Activated naive CD8-positive, alpha-beta T cell treated with anti-CD3 and anti-CD28 coated beads for 36 hours (primary cell): Measurements from ENCODE around the gene EHBP1. TPM values are rescaled to one million over a fixed set of nuclear protein-coding genes. Genes with fewer than 3 reads are reported as not detected.
"Not testable (repeated sequence)": the region's sequence is repeated elsewhere in the genome, so short reads cannot be mapped to it uniquely, and the experiment has no call there.

Source experiments
- DNase-seq: peaks from one replicate; pipeline ENCODE4 v3.0.0; 2021
- H3K27ac Mint-ChIP-seq: one replicate; pipeline ENCODE4 v1.8.0; 2022; ENCODE audit warnings: mild to moderate bottlenecking, moderate library complexity, mixed read lengths
- H3K27me3 Mint-ChIP-seq: one replicate; pipeline ENCODE4 v1.8.0; 2022; ENCODE audit warnings: mild to moderate bottlenecking, mixed read lengths
- H3K36me3 Mint-ChIP-seq: one replicate; pipeline ENCODE4 v1.8.0; 2021; ENCODE audit warnings: mild to moderate bottlenecking, mixed read lengths
- H3K4me1 Mint-ChIP-seq: one replicate; pipeline ENCODE4 v1.8.0; 2021; ENCODE audit warnings: mixed read lengths
- H3K4me3 Mint-ChIP-seq: one replicate; pipeline ENCODE4 v1.8.0; 2022; ENCODE audit warnings: mild to moderate bottlenecking, moderate library complexity, mixed read lengths
- H3K9me3 Mint-ChIP-seq: one replicate; pipeline ENCODE4 v1.8.0; 2022; ENCODE audit warnings: mixed read lengths
- total RNA-seq, 2 experiments: library from RNA; stranded (reverse); gene quantifications; one replicate each; pipeline ENCODE4 v1.2.3, GENCODE V29; 2021

Gene EHBP1
- total RNA-seq, 2 experiments from 2014 or later, result 25.3 to 28.2 TPM

GRCh38 chr2:63015389-63015788 is 309.9 kb downstream of the EHBP1 start:
- H3K4me3 Mint-ChIP-seq, result no peak overlapping the region
- H3K4me1 Mint-ChIP-seq, result no peaks in the 10 kb centered on the region
- no peak overlapping the region for H3K27ac Mint-ChIP-seq
- DNase-seq, result no peak
- H3K9me3 Mint-ChIP-seq, result no peaks in the 10 kb centered on the region
- H3K27me3 Mint-ChIP-seq, result no peaks in the 10 kb centered on the region
- H3K36me3 Mint-ChIP-seq, result peaks cover 9% of the 10 kb centered on the region

GRCh38 chr2:63018439-63018838 is 312.9 kb downstream of the EHBP1 start:
- H3K4me3 Mint-ChIP-seq, result no peak overlapping the region
- H3K36me3 Mint-ChIP-seq, result peaks cover 15% of the 10 kb centered on the region
- H3K27me3 Mint-ChIP-seq, result no peaks in the 10 kb centered on the region
- no peak overlapping the region for H3K27ac Mint-ChIP-seq
- DNase-seq, result no peak
- H3K4me1 Mint-ChIP-seq, result no peaks in the 10 kb centered on the region
- H3K9me3 Mint-ChIP-seq, result no peaks in the 10 kb centered on the region

GRCh38 chr2:63019686-63020085 is 314.2 kb downstream of the EHBP1 start:
- not testable (repeated sequence) for H3K4me3 Mint-ChIP-seq, H3K27me3 Mint-ChIP-seq, H3K4me1 Mint-ChIP-seq, DNase-seq, H3K27ac Mint-ChIP-seq, H3K9me3 Mint-ChIP-seq
- H3K36me3 Mint-ChIP-seq, result peaks cover 16% of the 10 kb centered on the region

- peaks cover 16% of the 10 kb centered on the region for H3K36me3 Mint-ChIP-seq
- no peak overlapping the region for H3K4me3 Mint-ChIP-seq
- H3K9me3 Mint-ChIP-seq, result no peaks in the 10 kb centered on the region
- no peaks in the 10 kb centered on the region for H3K4me1 Mint-ChIP-seq
- H3K27ac Mint-ChIP-seq, result no peak overlapping the region
- H3K27me3 Mint-ChIP-seq, result no peaks in the 10 kb centered on the region
- no peak for DNase-seq
Measured at GRCh38 chr2:63023444-63023843, 317.9 kb downstream of the EHBP1 start.

- Mint-ChIP-seq H3K27me3 (peaks cover 3% of the 10 kb centered on the region), H3K36me3 (peaks cover 15% of the 10 kb centered on the region), H3K4me3 (no peak overlapping the region), H3K27ac (no peak overlapping the region), H3K9me3 (no peaks in the 10 kb centered on the region), H3K4me1 (no peaks in the 10 kb centered on the region)
- no peak for DNase-seq
Measured at GRCh38 chr2:63027220-63027619, 321.7 kb downstream of the EHBP1 start.

- DNase-seq, result no peak
- no peak overlapping the region for H3K4me3 Mint-ChIP-seq
- H3K27ac Mint-ChIP-seq, result no peak overlapping the region
- peaks cover 9% of the 10 kb centered on the region for H3K36me3 Mint-ChIP-seq
- no peaks in the 10 kb centered on the region for H3K9me3 Mint-ChIP-seq
- no peaks in the 10 kb centered on the region for H3K4me1 Mint-ChIP-seq
- H3K27me3 Mint-ChIP-seq, result peaks cover 3% of the 10 kb centered on the region
Measured at GRCh38 chr2:63029058-63029457, 323.5 kb downstream of the EHBP1 start.

- H3K27ac Mint-ChIP-seq, result no peak overlapping the region
Measured at GRCh38 chr2:63034526-63034925, 329.0 kb downstream of the EHBP1 start.

GRCh38 chr2:63035169-63035568 is 329.7 kb downstream of the EHBP1 start:
- Mint-ChIP-seq H3K4me1 (no peaks in the 10 kb centered on the region), H3K9me3 (no peaks in the 10 kb centered on the region), H3K36me3 (peaks cover 1% of the 10 kb centered on the region)

More at GRCh38 chr2:63034526-63034925, 329.0 kb downstream of the EHBP1 start:
- DNase-seq, result no peak
- Mint-ChIP-seq H3K4me1 (no peaks in the 10 kb centered on the region), H3K36me3 (peaks cover 1% of the 10 kb centered on the region), H3K9me3 (no peaks in the 10 kb centered on the region), H3K27me3 (peaks cover 3% of the 10 kb centered on the region), H3K4me3 (no peak overlapping the region)

GRCh38 chr2:63035660-63036059 is 330.1 kb downstream of the EHBP1 start:
- H3K27ac Mint-ChIP-seq, result no peak overlapping the region
- H3K9me3 Mint-ChIP-seq, result no peaks in the 10 kb centered on the region
- H3K27me3 Mint-ChIP-seq, result peaks cover 3% of the 10 kb centered on the region
- DNase-seq, result no peak
- no peak overlapping the region for H3K4me3 Mint-ChIP-seq
- H3K4me1 Mint-ChIP-seq, result no peaks in the 10 kb centered on the region
- H3K36me3 Mint-ChIP-seq, result peaks cover 1% of the 10 kb centered on the region

More at GRCh38 chr2:63035169-63035568, 329.7 kb downstream of the EHBP1 start:
- Mint-ChIP-seq H3K4me3 (no peak overlapping the region), H3K27ac (no peak overlapping the region), H3K27me3 (peaks cover 3% of the 10 kb centered on the region)
- no peak for DNase-seq

- Mint-ChIP-seq H3K9me3 (no peaks in the 10 kb centered on the region), H3K27ac (no peak overlapping the region), H3K4me1 (no peaks in the 10 kb centered on the region), H3K27me3 (no peaks in the 10 kb centered on the region), H3K36me3 (no peaks in the 10 kb centered on the region), H3K4me3 (no peak overlapping the region)
- DNase-seq, result no peak
Measured at GRCh38 chr2:63038034-63038433, 332.5 kb downstream of the EHBP1 start.

- Mint-ChIP-seq H3K27me3 (peaks cover 23% of the 10 kb centered on the region), H3K27ac (no peak overlapping the region), H3K4me1 (no peaks in the 10 kb centered on the region), H3K4me3 (no peak overlapping the region), H3K9me3 (no peaks in the 10 kb centered on the region), H3K36me3 (peaks cover 11% of the 10 kb centered on the region)
- no peak for DNase-seq
Measured at GRCh38 chr2:63040586-63040985, 335.1 kb downstream of the EHBP1 start.

GRCh38 chr2:63041592-63041991 is 336.1 kb downstream of the EHBP1 start:
- H3K4me3 Mint-ChIP-seq, result no peak overlapping the region
- H3K9me3 Mint-ChIP-seq, result no peaks in the 10 kb centered on the region
- no peak overlapping the region for H3K27ac Mint-ChIP-seq
- H3K36me3 Mint-ChIP-seq, result peaks cover 18% of the 10 kb centered on the region
- H3K4me1 Mint-ChIP-seq, result peaks cover under 1% of the 10 kb centered on the region
- DNase-seq, result no peak
- peaks cover 33% of the 10 kb centered on the region for H3K27me3 Mint-ChIP-seq

- no peak for DNase-seq
- no peaks in the 10 kb centered on the region for H3K9me3 Mint-ChIP-seq
- H3K36me3 Mint-ChIP-seq, result peaks cover 22% of the 10 kb centered on the region
- peaks cover 24% of the 10 kb centered on the region for H3K4me1 Mint-ChIP-seq
- peaks cover 63% of the 10 kb centered on the region for H3K27me3 Mint-ChIP-seq
- H3K27ac Mint-ChIP-seq, result no peak overlapping the region
- H3K4me3 Mint-ChIP-seq, result no peak overlapping the region
Measured at GRCh38 chr2:63044362-63045327, 339.1 kb downstream of the EHBP1 start.

- no peak overlapping the region for H3K27ac Mint-ChIP-seq
- no peak for DNase-seq
- H3K27me3 Mint-ChIP-seq, result peaks cover 75% of the 10 kb centered on the region
- H3K36me3 Mint-ChIP-seq, result peaks cover 22% of the 10 kb centered on the region
- no peak overlapping the region for H3K4me3 Mint-ChIP-seq
- no peaks in the 10 kb centered on the region for H3K9me3 Mint-ChIP-seq
- peaks cover 32% of the 10 kb centered on the region for H3K4me1 Mint-ChIP-seq
Measured at GRCh38 chr2:63046552-63046951, 341.0 kb downstream of the EHBP1 start.

GRCh38 chr2:63046961-63047320 is 341.4 kb downstream of the EHBP1 start:
- Mint-ChIP-seq H3K27ac (no peak overlapping the region), H3K4me3 (peak overlapping the region; percentile 59), H3K9me3 (no peaks in the 10 kb centered on the region), H3K27me3 (peaks cover 79% of the 10 kb centered on the region), H3K4me1 (peaks cover 32% of the 10 kb centered on the region), H3K36me3 (peaks cover 22% of the 10 kb centered on the region)
- DNase-seq, result no peak
